BJ (cell line): ENCODE results near the gene GRIK2. TPM values are rescaled to one million over a fixed set of nuclear protein-coding genes. Genes with fewer than 3 reads are reported as not detected.
A peak's percentile ranks its signal among the peaks of the same experiment; 100 is the strongest.
"Not testable (repeated sequence)": the region's sequence is repeated elsewhere in the genome, so short reads cannot be mapped to it uniquely, and the experiment has no call there.

Experiments used
- CTCF ChIA-PET: fragments of 350-600 bp; formaldehyde crosslinking; extraction: SDS; loops from one replicate; lab custom pipeline; 2021; ENCODE audit warnings: antibody characterized with exemption, inconsistent platforms; lab: Yijun Ruan, JAX
- POLR2A ChIA-PET: fragments of 300-600 bp; sonication (Branson Sonifier 250); formaldehyde crosslinking; extraction: SDS; loops from one replicate; lab custom pipeline; 2021; ENCODE audit warnings: antibody characterized with exemption; lab: Charles Lee
- DNase-seq: peaks from one replicate; pipeline ENCODE4 v3.0.0-alpha.2; 2011; ENCODE audit warnings: low read depth
- H3K27me3 ChIP-seq: 2 replicates; pipeline ENCODE4 v1.6.0; 2011; ENCODE audit warnings: low read length; ENCODE audit not compliant: control insufficient read depth, insufficient read depth
- H3K36me3 ChIP-seq: 2 replicates; pipeline ENCODE4 v1.5.1; 2011; ENCODE audit warnings: low read length; ENCODE audit not compliant: control insufficient read depth, insufficient read depth
- H3K4me3 ChIP-seq: 2 replicates; pipeline ENCODE4 v1.5.1; 2011; ENCODE audit warnings: low read depth, mild to moderate bottlenecking, control low read depth, low read length
- CTCF ChIP-seq: IDR thresholded peaks from 2 replicates; pipeline ENCODE4 v1.5.1; 2011; ENCODE audit warnings: low read depth, mild to moderate bottlenecking, control low read depth, inconsistent platforms, low read length, moderate library complexity; ENCODE audit not compliant: insufficient read depth
- polyA minus RNA-seq: library from RNA; depleted of rRNA, polyadenylated mRNA; stranded (reverse); fragments of >200 nt; gene quantifications from 2 replicates; pipeline ENCODE4 v1.2.3, GENCODE V29; 2011; rRNA and poly(A)+ RNA removed
- polyA plus RNA-seq: library from polyadenylated mRNA; depleted of rRNA; stranded (reverse); fragments of >200 nt; gene quantifications from 2 replicates; pipeline ENCODE4 v1.2.3, GENCODE V29; 2011; rRNA removed

Gene GRIK2
- polyA plus RNA-seq (23.0 and 30.0 TPM in 2 replicates), polyA minus RNA-seq (92.0 and 93.6 TPM in 2 replicates)

GRCh38 chr6:101393251-101393828 is at the start of gene GRIK2:
Gene GRIK2, plus strand, starts transcription at chr6:101393708.
- POLR2A ChIA-PET = interaction anchor here (0.6 kb wide), 1 partner anchor 292 kb away, joined by 3 read pairs; no protein-coding TSS in a partner anchor
- Histone ChIP-seq H3K4me3 (peak within 1 kb of the TSS; percentile 91), H3K36me3 (no peaks in the 10 kb centered on the region), H3K27me3 (no peaks in the 10 kb centered on the region)
- peak; percentile 49 for TF ChIP-seq CTCF
- no peak for DNase-seq
- CTCF ChIA-PET = interaction anchor here (0.9 kb wide), 1 partner anchor 151 kb away, joined by 3 read pairs; no protein-coding TSS in a partner anchor

- no peak for DNase-seq
- H3K27me3 ChIP-seq = no peaks in the 10 kb centered on the region
- TF ChIP-seq CTCF = no peak
- H3K36me3 ChIP-seq = no peaks in the 10 kb centered on the region
- no peak overlapping the region for H3K4me3 ChIP-seq
- ChIA-PET CTCF (interaction anchor here (0.5 kb wide), 1 partner anchor 575 kb away, joined by 3 read pairs; no protein-coding TSS in a partner anchor), POLR2A (no interaction called here)
Observed at GRCh38 chr6:101344885-101345284, 48.6 kb upstream of the GRIK2 start.

- no peak overlapping the region for H3K4me3 ChIP-seq
- DNase-seq = no peak
- ChIA-PET CTCF (interaction anchor here (1.2 kb wide), 1 partner anchor 10 kb away, joined by 3 read pairs; no protein-coding TSS in a partner anchor), POLR2A (no interaction called here)
- no peaks in the 10 kb centered on the region for H3K36me3 ChIP-seq
- H3K27me3 ChIP-seq = no peaks in the 10 kb centered on the region
- no peak for TF ChIP-seq CTCF
Observed at GRCh38 chr6:101348816-101349215, 44.7 kb upstream of the GRIK2 start.

- H3K27me3 ChIP-seq, H3K4me3 ChIP-seq, H3K36me3 ChIP-seq, CTCF ChIA-PET, POLR2A ChIA-PET, DNase-seq: not testable (repeated sequence)
Observed at GRCh38 chr6:101350631-101351030, 42.9 kb upstream of the GRIK2 start.

GRCh38 chr6:101351173-101351572 is 42.3 kb upstream of the GRIK2 start:
- Histone ChIP-seq H3K4me3 (no peak overlapping the region), H3K27me3 (no peaks in the 10 kb centered on the region), H3K36me3 (no peaks in the 10 kb centered on the region)
- no peak for TF ChIP-seq CTCF
- POLR2A ChIA-PET = no interaction called here
- CTCF ChIA-PET = no interaction called here
- DNase-seq = no peak
